ENCODE data around the gene GUCY2C. TPM values are rescaled to one million over a fixed set of nuclear protein-coding genes. Genes with fewer than 3 reads are reported as not detected.

Gene GUCY2C
- polyA plus RNA-seq, 3 donors, result 0.04 to 0.14 (median 0.10) TPM

DNA sequence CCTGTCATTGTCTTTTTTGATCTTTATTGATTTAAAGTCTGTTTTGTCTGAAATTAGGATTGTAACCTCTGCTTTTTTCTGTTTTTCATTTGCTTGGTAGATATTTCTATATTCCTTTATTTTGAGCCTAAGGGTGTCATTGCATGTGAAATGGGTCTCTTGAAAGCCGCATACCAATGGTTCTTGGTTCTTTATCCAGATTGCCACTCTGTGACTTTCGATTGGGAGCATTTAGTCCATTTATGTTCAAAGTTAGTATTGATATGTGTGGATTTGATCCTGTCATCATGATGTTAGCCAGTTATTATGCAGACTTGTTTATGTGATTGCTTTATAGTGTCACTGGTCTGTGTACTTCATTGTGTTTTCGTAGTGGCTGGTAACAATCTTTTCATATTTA is 98.9 kb downstream of the GUCY2C start:
- intact Hi-C loops (cut with micrococcal nuclease), result no loop called here
- TF ChIP-seq, protein P1, sequence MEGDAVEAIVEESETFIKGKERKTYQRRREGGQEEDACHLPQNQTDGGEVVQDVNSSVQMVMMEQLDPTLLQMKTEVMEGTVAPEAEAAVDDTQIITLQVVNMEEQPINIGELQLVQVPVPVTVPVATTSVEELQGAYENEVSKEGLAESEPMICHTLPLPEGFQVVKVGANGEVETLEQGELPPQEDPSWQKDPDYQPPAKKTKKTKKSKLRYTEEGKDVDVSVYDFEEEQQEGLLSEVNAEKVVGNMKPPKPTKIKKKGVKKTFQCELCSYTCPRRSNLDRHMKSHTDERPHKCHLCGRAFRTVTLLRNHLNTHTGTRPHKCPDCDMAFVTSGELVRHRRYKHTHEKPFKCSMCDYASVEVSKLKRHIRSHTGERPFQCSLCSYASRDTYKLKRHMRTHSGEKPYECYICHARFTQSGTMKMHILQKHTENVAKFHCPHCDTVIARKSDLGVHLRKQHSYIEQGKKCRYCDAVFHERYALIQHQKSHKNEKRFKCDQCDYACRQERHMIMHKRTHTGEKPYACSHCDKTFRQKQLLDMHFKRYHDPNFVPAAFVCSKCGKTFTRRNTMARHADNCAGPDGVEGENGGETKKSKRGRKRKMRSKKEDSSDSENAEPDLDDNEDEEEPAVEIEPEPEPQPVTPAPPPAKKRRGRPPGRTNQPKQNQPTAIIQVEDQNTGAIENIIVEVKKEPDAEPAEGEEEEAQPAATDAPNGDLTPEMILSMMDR (IDR thresholded peaks at IDR 0.05), result no peak
- WGBS (ENCODE audit: insufficient coverage), result 100% methylated on average over 2 of the region's 3 CpGs

DNA sequence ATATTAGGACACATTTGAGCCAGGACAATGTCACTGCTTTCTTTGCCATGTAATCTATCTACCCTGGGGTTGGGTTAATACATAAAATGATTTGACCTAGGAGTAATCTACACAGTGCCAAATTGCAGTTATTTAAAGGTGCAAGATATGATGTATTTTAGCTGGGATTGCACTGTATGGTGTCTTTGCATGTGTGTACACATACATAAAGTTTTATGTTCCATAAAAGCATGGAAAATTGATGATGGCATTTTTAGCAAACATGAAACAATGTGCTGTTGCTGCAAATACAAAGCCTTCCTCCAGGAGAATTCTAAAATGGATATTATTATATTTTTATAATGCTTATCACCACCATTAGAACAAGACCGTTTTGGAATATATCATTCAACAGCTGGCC is 104.7 kb downstream of the GUCY2C start:
- Histone ChIP-seq H3K79me2 (ENCODE audit: insufficient read depth, low read length) (no peaks in the 10 kb centered on the region), H3K36me3 (replicated peaks in 1 of 2; ENCODE audit: control insufficient read depth in 1 of 2, insufficient read depth in 2 of 2, low read length in 2 of 2) (no peaks in the 10 kb centered on the region), H3K27me3 (ENCODE audit: control insufficient read depth in 2 of 2, insufficient read depth in 2 of 2, low read length in 2 of 2) (no peaks in the 10 kb centered on the region), H2AFZ (ENCODE audit: insufficient read depth, low read depth, low read length, poor library complexity, severe bottlenecking) (no peak overlapping the region), H3K4me1 (ENCODE audit: control insufficient read depth in 1 of 2, insufficient read depth in 2 of 2, low read length in 2 of 2) (peaks cover 4 to 7% of the 10 kb centered on the region in 2 donors), H3K27ac (ENCODE audit: low read depth in 1 of 2, low read length in 2 of 2) (no peak overlapping the region), H3K9ac (ENCODE audit: insufficient read depth, low read length, poor library complexity, severe bottlenecking) (no peak overlapping the region), H3K4me2 (replicated peaks; ENCODE audit: extremely low read depth, low read length, poor library complexity, severe bottlenecking) (no peak overlapping the region), H3K9me3 (replicated peaks in 1 of 2; ENCODE audit: control insufficient read depth in 1 of 2, insufficient read depth in 1 of 2, low read length in 2 of 2) (no peaks in the 10 kb centered on the region), H3K4me3 (replicated peaks in 1 of 3; ENCODE audit: low read depth in 2 of 3, low read length in 3 of 3) (no peak overlapping the region), H4K20me1 (ENCODE audit: insufficient read depth, low read length) (no peaks in the 10 kb centered on the region)
- Mint-ChIP-seq H3K4me3 (no peak overlapping the region), H3K36me3 (peaks cover 27 to 36% of the 10 kb centered on the region in 2 donors), H3K4me1 (peaks cover 22% of the 10 kb centered on the region), H3K9me3 (peaks cover 5 to 10% (median 6%) of the 10 kb centered on the region in 7 donors), H3K27ac (no peak overlapping the region), H3K27me3 (ENCODE audit: low read depth in 3 of 3) (peaks cover 0 to 4% (median 2%) of the 10 kb centered on the region in 3 donors)
- TF ChIP-seq, protein P1 (IDR thresholded peaks at IDR 0.05), result no peak
- no CpG with 5 or more reads among the region's 1 CpG for WGBS (ENCODE audit: insufficient coverage)
- no peak for DNase-seq
- intact Hi-C loops (cut with micrococcal nuclease), result no loop called here

More for the DNA sequence above, 98.9 kb downstream of the GUCY2C start:
- Histone ChIP-seq H3K4me2 (replicated peaks; ENCODE audit: extremely low read depth, low read length, poor library complexity, severe bottlenecking) (no peak overlapping the region), H3K9me3 (replicated peaks in 1 of 2; ENCODE audit: control insufficient read depth in 1 of 2, insufficient read depth in 1 of 2, low read length in 2 of 2) (peaks cover 4 to 8% of the 10 kb centered on the region in 2 donors), H3K9ac (ENCODE audit: insufficient read depth, low read length, poor library complexity, severe bottlenecking) (no peak overlapping the region), H3K79me2 (ENCODE audit: insufficient read depth, low read length) (no peaks in the 10 kb centered on the region), H3K4me1 (ENCODE audit: control insufficient read depth in 1 of 2, insufficient read depth in 2 of 2, low read length in 2 of 2) (peaks cover 0 to 10% of the 10 kb centered on the region in 2 donors), H2AFZ (ENCODE audit: insufficient read depth, low read depth, low read length, poor library complexity, severe bottlenecking) (no peak overlapping the region), H3K36me3 (replicated peaks in 1 of 2; ENCODE audit: control insufficient read depth in 1 of 2, insufficient read depth in 2 of 2, low read length in 2 of 2) (no peaks in the 10 kb centered on the region), H3K4me3 (replicated peaks in 1 of 3; ENCODE audit: low read depth in 2 of 3, low read length in 3 of 3) (no peak overlapping the region), H3K27me3 (ENCODE audit: control insufficient read depth in 2 of 2, insufficient read depth in 2 of 2, low read length in 2 of 2) (no peaks in the 10 kb centered on the region), H3K27ac (ENCODE audit: low read depth in 1 of 2, low read length in 2 of 2) (no peak overlapping the region), H4K20me1 (ENCODE audit: insufficient read depth, low read length) (no peaks in the 10 kb centered on the region)
- no peak for DNase-seq
- Mint-ChIP-seq H3K36me3 (peaks cover 43 to 46% of the 10 kb centered on the region in 2 donors), H3K27ac (no peak overlapping the region), H3K4me3 (no peak overlapping the region), H3K4me1 (peaks cover 19% of the 10 kb centered on the region), H3K27me3 (ENCODE audit: low read depth in 3 of 3) (peaks cover 1 to 2% (median 2%) of the 10 kb centered on the region in 3 donors), H3K9me3 (peaks cover 22 to 32% (median 26%) of the 10 kb centered on the region in 7 donors)
